Right atrium auricular region (tissue), 2 donors: ENCODE data around the gene SELENOI. TPM values are rescaled to one million over a fixed set of nuclear protein-coding genes. Genes with fewer than 3 reads are reported as not detected.
"Not testable (repeated sequence)": the region's sequence is repeated elsewhere in the genome, so short reads cannot be mapped to it uniquely, and the experiment has no call there.

ENCODE experiments used
- DNase-seq: peaks from one replicate; pipeline ENCODE4 v3.0.0-alpha.2; 2019; ENCODE audit warnings: low spot score
- H3K27ac ChIP-seq, 2 donors: fragments of 200-600 bp; sonication (generic); 1 replicate in 1 of 2; 2 replicates in 1 of 2; pipeline ENCODE4 v1.5.1; 2016 to 2019
- H3K27me3 ChIP-seq, 2 donors: fragments of 200-600 bp; sonication (generic); one replicate each; pipeline versions ENCODE4 v1.5.1 to v1.6.0; 2017 to 2019
- H3K36me3 ChIP-seq: fragments of 200-600 bp; sonication (generic); one replicate; pipeline ENCODE4 v1.5.1; 2016
- H3K4me1 ChIP-seq, 2 donors: fragments of 200-600 bp; sonication (generic); one replicate each; pipeline versions ENCODE4 v1.5.1 to v1.6.0; 2017 to 2019
- H3K4me3 ChIP-seq, 2 donors: fragments of 200-600 bp; sonication (generic); 1 replicate in 1 of 2; 2 replicates in 1 of 2; pipeline ENCODE4 v1.5.1; 2017 to 2019; ENCODE audit warnings: mild to moderate bottlenecking in 1 of 2, moderate library complexity in 1 of 2
- H3K9me3 ChIP-seq, 2 donors: fragments of 200-600 bp; sonication (generic); one replicate each; pipeline ENCODE4 v1.5.1; 2019
- total RNA-seq, 2 donors: library from RNA; depleted of rRNA; stranded (reverse); fragments of >200 nt; gene quantifications; one replicate each; pipeline ENCODE4 v1.1.0, GENCODE V29; 2016
- TF ChIP-seq, protein P1 (sequence below), 2 donors: fragments of 200-600 bp; sonication (generic); IDR thresholded peaks; one replicate each; pipeline ENCODE4 v1.5.1; 2019; ENCODE audit warnings: antibody characterized with exemption in 2 of 2

SELENOI gene
- total RNA-seq, 2 donors from 2014 or later = 7.6 to 11.6 TPM

DNA sequence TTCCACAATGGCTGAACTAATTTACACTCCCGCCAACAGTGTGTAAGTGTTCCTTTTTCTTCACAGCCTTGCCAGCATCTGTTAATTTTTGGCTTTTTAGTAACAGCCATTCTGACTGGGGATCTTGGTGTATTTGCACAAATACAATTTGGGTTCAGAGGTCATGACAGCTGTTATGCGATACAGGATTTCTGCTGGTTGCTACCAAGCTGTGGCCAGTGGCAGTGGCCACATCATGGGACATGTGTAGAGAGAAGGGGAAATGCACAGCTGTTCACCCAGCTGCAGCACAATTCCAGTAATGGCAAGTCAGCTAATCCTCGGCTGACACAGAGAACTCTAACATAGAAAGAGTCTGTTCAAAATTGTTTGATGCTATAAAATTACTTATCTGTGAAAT, 21.0 kb upstream of the SELENOI start:
- DNase-seq = no peak
- Histone ChIP-seq H3K36me3 (no peaks in the 10 kb centered on the region), H3K27ac (no peak overlapping the region)

DNA sequence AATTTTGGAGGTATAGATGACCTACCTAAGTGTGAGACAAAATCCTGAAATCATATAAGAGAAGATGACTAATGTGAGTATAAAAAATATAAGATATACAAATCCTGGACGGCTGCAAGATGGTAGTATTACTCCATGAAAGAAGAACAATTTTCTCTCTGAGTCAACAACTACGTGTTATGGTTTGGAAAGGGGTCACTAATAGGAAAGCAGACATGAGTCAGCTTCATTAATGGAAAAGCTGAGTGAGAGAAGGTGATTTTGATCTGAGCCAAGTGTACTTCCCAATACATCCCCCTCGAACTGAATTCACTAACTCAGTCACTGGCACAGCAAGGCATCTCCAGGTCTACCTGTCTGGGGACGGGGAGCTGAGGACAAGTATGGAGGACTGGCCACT, 20.1 kb upstream of the SELENOI start:
- H3K4me1 ChIP-seq = no peaks in the 10 kb centered on the region
- no peak overlapping the region for H3K27ac ChIP-seq
- H3K27me3 ChIP-seq = no peaks in the 10 kb centered on the region
- TF ChIP-seq, protein P1, sequence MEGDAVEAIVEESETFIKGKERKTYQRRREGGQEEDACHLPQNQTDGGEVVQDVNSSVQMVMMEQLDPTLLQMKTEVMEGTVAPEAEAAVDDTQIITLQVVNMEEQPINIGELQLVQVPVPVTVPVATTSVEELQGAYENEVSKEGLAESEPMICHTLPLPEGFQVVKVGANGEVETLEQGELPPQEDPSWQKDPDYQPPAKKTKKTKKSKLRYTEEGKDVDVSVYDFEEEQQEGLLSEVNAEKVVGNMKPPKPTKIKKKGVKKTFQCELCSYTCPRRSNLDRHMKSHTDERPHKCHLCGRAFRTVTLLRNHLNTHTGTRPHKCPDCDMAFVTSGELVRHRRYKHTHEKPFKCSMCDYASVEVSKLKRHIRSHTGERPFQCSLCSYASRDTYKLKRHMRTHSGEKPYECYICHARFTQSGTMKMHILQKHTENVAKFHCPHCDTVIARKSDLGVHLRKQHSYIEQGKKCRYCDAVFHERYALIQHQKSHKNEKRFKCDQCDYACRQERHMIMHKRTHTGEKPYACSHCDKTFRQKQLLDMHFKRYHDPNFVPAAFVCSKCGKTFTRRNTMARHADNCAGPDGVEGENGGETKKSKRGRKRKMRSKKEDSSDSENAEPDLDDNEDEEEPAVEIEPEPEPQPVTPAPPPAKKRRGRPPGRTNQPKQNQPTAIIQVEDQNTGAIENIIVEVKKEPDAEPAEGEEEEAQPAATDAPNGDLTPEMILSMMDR (IDR thresholded peaks at IDR 0.05) = no peak
- H3K9me3 ChIP-seq = no peaks in the 10 kb centered on the region
- DNase-seq = no peak
- no peak overlapping the region for H3K4me3 ChIP-seq
- H3K36me3 ChIP-seq = no peaks in the 10 kb centered on the region

More for the DNA sequence above, 21.0 kb upstream of the SELENOI start:
- Histone ChIP-seq H3K4me3 (no peak overlapping the region), H3K27me3 (no peaks in the 10 kb centered on the region), H3K9me3 (no peaks in the 10 kb centered on the region), H3K4me1 (no peaks in the 10 kb centered on the region)
- TF ChIP-seq, protein P1 (IDR thresholded peaks at IDR 0.05) = no peak

DNA sequence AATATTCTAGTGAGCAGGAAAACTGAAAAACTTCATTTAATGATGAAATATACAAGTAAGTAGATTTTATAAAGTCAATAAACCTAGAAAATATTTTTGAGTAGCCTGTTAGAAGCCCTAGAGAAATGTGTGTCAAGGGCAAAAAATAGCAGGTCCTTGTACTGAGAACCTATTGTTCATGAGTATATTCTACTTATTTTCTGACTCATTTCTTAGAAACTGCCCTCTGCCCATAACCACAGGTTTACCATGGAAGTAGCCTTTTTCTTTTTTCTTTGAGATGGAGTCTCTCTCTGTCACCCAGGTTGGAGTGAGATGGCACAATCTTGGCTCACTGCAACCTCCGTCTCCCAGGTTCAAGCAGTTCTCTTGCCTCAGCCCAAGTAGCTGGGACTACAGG, 19.4 kb upstream of the SELENOI start:
- TF ChIP-seq, protein P1 (IDR thresholded peaks at IDR 0.05) = no peak
- no peak overlapping the region for H3K4me3 ChIP-seq
- H3K27me3 ChIP-seq = no peaks in the 10 kb centered on the region
- H3K27ac ChIP-seq = no peak overlapping the region
- H3K36me3 ChIP-seq = no peaks in the 10 kb centered on the region
- no peak for DNase-seq
- no peaks in the 10 kb centered on the region for H3K4me1 ChIP-seq
- no peaks in the 10 kb centered on the region for H3K9me3 ChIP-seq

DNA sequence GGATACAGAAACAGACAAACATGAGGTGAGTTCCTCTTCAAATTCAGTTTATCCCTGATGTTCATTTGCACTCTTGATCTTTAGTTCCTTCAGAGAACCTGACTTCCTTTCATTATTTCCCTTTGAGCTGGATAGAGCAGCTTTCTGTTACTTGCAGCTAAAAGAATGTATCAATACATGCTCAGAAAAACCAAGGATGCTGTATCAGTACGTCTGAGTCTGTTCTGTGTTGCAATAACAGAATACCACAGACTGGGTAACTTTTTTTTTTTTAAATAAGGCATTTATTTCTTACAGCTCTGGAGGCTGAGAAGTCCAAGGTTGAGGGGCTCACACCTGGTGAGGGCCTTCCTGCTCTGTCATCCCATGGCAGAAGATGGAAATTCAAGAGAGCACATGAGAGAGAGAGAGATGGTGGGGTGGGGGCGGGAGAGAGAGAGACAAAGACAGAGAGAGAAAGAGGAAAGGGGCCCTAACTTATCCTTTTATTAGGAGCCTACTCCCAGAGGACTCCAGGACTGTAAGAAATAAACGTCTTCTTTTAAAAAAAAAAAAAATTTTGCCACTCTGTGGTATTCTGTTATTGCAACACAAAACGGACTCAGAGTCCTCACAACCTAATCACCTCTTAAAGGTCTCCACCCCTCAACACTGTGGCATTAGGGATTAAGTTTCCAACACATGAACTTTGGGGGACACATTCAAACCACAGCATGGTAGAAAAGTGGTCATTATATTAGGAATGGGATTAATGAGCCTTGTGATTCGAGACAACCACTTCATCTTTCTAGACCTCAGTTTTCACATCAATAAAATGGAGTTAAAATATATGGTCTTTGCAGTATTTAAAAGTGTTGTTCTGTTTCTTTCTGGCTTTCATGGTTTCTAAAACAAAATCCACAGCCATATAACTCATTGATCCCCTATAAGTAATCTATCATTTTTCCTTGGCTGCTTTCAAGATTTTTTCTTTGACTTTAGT, 18.4 kb upstream of the SELENOI start:
- no peak for DNase-seq
- no peaks in the 10 kb centered on the region for H3K9me3 ChIP-seq
- H3K4me3 ChIP-seq = no peak overlapping the region
- no peaks in the 10 kb centered on the region for H3K4me1 ChIP-seq
- no peaks in the 10 kb centered on the region for H3K36me3 ChIP-seq
- H3K27ac ChIP-seq = no peak overlapping the region
- TF ChIP-seq, protein P1 (IDR thresholded peaks at IDR 0.05) = no peak
- no peaks in the 10 kb centered on the region for H3K27me3 ChIP-seq

DNA sequence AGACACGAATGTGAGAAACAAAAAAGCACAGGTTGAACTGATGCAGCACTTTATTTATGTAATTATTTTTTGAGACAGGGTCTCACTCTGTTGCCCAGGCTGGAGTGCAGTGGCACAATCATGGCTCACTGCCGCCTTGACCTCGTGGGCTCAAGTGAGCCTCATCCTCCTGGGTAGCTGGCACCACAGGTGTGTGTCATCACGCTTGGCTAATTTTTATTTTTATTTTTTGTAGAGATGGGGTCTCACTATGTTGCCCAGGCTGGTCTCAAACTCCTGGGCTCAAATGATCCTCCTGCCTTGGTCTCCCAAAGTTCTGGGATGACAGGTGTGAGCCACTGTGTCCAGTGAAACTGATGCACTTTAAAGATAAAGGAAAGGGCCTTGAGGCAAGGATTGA, 16.9 kb upstream of the SELENOI start:
- H3K9me3 ChIP-seq, H3K27me3 ChIP-seq, H3K4me3 ChIP-seq, H3K4me1 ChIP-seq, H3K36me3 ChIP-seq, H3K27ac ChIP-seq, DNase-seq: not testable (repeated sequence)

DNA sequence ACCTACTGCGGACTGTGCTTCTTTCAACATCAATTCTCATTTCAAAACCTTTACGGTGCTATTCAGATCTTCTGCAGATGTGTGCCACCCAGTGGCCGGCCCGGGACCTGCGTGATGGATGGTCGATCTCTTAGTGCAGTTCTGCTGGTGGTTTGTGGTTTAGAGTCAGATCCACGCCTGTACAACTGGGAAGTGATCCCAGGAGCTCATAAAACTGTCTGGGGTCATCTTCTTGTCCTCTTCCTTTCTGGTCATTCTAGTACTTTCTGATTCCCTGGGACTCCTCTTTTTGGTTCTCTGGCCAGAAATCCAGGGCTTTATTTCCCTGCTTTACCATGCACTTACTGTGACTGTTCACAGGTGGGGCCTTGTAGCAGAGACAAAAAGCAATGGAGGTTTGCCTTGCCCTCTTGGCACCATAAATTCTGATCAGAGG, 15.8 kb upstream of the SELENOI start:
- Histone ChIP-seq H3K36me3 (no peaks in the 10 kb centered on the region), H3K27me3 (no peaks in the 10 kb centered on the region), H3K27ac (no peak overlapping the region), H3K4me3 (no peak overlapping the region), H3K9me3 (no peaks in the 10 kb centered on the region), H3K4me1 (no peaks in the 10 kb centered on the region)
- TF ChIP-seq, protein P1 (IDR thresholded peaks at IDR 0.05) = peak; percentile 83 to 90
- peak; percentile 92 for DNase-seq
